OCI-LY1 (cell line): ENCODE results near the gene LBHD2.
"Not testable (repeated sequence)": the region's sequence is repeated elsewhere in the genome, so short reads cannot be mapped to it uniquely, and the experiment has no call there.

ENCODE experiments used
- H2AFZ ChIP-seq: fragments of 200-600 bp; sonication (generic), shearing (Covaris generic); 2 replicates; pipeline ENCODE4 v1.6.0; 2014; ENCODE audit warnings: antibody characterized with exemption, mild to moderate bottlenecking, low read length
- H3F3A ChIP-seq: fragments of 200-600 bp; sonication (generic), shearing (Covaris generic); 2 replicates; pipeline ENCODE4 v1.6.0; 2014; ENCODE audit warnings: mild to moderate bottlenecking, antibody characterized with exemption, low read length, moderate library complexity; ENCODE audit not compliant: insufficient read depth
- H3K27ac ChIP-seq: fragments of 200-600 bp; sonication (generic); 2 replicates; pipeline ENCODE4 v1.5.1; 2014; ENCODE audit warnings: low read length, mixed run types, mild to moderate bottlenecking, low read depth; ENCODE audit not compliant: poor library complexity, severe bottlenecking
- H3K27me3 ChIP-seq: fragments of 200-600 bp; sonication (generic); 2 replicates; pipeline ENCODE4 v1.6.0; 2014; ENCODE audit warnings: antibody characterized with exemption, mild to moderate bottlenecking, low read length, moderate library complexity; ENCODE audit not compliant: insufficient read depth
- H3K36me3 ChIP-seq: fragments of 200-600 bp; sonication (generic); 2 replicates; pipeline ENCODE4 v1.6.1; 2014; ENCODE audit warnings: mild to moderate bottlenecking, antibody characterized with exemption, low read length, moderate library complexity, mixed read lengths; ENCODE audit not compliant: insufficient read depth
- H3K4me1 ChIP-seq: fragments of 200-600 bp; sonication (generic); 2 replicates; pipeline ENCODE4 v1.5.1; 2014; ENCODE audit warnings: mild to moderate bottlenecking, low read length, moderate library complexity; ENCODE audit not compliant: insufficient read depth, severe bottlenecking
- H3K4me2 ChIP-seq: fragments of 200-600 bp; sonication (generic), shearing (Covaris generic); 2 replicates; pipeline ENCODE4 v1.6.1; 2014; ENCODE audit warnings: low read length
- H3K4me3 ChIP-seq: fragments of 200-600 bp; sonication (generic); 2 replicates; pipeline ENCODE4 v1.5.1; 2014; ENCODE audit warnings: low read length, low read depth, mild to moderate bottlenecking, mixed read lengths; ENCODE audit not compliant: poor library complexity, severe bottlenecking
- H3K79me2 ChIP-seq: fragments of 200-600 bp; shearing (Covaris generic); 2 replicates; pipeline ENCODE4 v1.6.1; 2016; ENCODE audit warnings: mixed run types, low read length, mixed read lengths; ENCODE audit not compliant: insufficient read depth
- H3K9ac ChIP-seq: fragments of 200-600 bp; sonication (generic), shearing (Covaris generic); 2 replicates; pipeline ENCODE4 v1.6.1; 2014; ENCODE audit warnings: mild to moderate bottlenecking, low read length, mixed read lengths
- H3K9me2 ChIP-seq: fragments of 200-600 bp; sonication (generic), shearing (Covaris generic); 2 replicates; pipeline ENCODE4 v1.6.1; 2014; ENCODE audit warnings: low read depth, mild to moderate bottlenecking, low read length, mixed read lengths
- H3K9me3 ChIP-seq: fragments of 200-600 bp; shearing (Covaris generic); 2 replicates; pipeline ENCODE4 v1.6.1; 2014; ENCODE audit warnings: low read length, mixed read lengths
- H4K20me1 ChIP-seq: fragments of 200-600 bp; sonication (generic), shearing (Covaris generic); 2 replicates; pipeline ENCODE4 v1.6.0; 2016; ENCODE audit warnings: mild to moderate bottlenecking, low read length; ENCODE audit not compliant: insufficient read depth
- EZH2 ChIP-seq: fragments of 200-600 bp; sonication (generic), shearing (Covaris generic); IDR thresholded peaks from 2 replicates; pipeline ENCODE4 v1.8.0; 2017; ENCODE audit warnings: borderline replicate concordance, mixed run types, mild to moderate bottlenecking, antibody characterized with exemption, low read length, moderate library complexity, mixed read lengths
- TF ChIP-seq, protein P1 (sequence below): fragments of 200-600 bp; sonication (generic), shearing (Covaris generic); IDR thresholded peaks from 2 replicates; pipeline ENCODE4 v1.5.1; 2017; ENCODE audit warnings: mild to moderate bottlenecking, antibody characterized with exemption, low read length, moderate library complexity, mixed read lengths

LBHD2 gene

DNA sequence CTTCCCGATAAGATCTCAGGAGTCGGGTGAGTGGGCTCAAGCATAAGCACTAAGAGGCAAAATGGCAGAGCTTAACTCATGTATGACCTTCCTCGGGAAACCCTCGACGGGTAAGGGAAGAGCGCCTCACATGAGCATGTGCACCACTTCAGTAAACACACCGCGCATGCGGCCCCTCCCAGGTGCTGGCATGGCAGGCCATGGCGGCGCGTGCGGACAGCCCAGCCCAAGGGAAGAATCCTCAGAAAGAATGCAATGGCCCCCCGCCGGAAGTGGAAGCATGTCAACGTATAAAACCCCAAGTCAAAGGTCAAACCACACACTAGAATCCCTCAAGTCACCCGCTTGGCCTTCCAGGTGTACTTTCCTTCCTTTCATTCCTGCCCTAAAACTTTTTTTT, 32.6 kb downstream of the LBHD2 start:
- TF ChIP-seq, protein P1, sequence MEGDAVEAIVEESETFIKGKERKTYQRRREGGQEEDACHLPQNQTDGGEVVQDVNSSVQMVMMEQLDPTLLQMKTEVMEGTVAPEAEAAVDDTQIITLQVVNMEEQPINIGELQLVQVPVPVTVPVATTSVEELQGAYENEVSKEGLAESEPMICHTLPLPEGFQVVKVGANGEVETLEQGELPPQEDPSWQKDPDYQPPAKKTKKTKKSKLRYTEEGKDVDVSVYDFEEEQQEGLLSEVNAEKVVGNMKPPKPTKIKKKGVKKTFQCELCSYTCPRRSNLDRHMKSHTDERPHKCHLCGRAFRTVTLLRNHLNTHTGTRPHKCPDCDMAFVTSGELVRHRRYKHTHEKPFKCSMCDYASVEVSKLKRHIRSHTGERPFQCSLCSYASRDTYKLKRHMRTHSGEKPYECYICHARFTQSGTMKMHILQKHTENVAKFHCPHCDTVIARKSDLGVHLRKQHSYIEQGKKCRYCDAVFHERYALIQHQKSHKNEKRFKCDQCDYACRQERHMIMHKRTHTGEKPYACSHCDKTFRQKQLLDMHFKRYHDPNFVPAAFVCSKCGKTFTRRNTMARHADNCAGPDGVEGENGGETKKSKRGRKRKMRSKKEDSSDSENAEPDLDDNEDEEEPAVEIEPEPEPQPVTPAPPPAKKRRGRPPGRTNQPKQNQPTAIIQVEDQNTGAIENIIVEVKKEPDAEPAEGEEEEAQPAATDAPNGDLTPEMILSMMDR: no peak
- no peak for TF ChIP-seq EZH2
- no peaks in the 10 kb centered on the region for H3K79me2 ChIP-seq
- no peaks in the 10 kb centered on the region for H3F3A ChIP-seq
- H3K4me1 ChIP-seq: peaks cover 35% of the 10 kb centered on the region
- no peaks in the 10 kb centered on the region for H4K20me1 ChIP-seq
- H3K36me3 ChIP-seq: no peaks in the 10 kb centered on the region
- H3K9ac ChIP-seq: no peak overlapping the region
- no peak overlapping the region for H3K4me2 ChIP-seq
- H3K4me3 ChIP-seq: no peak overlapping the region
- H3K9me2 ChIP-seq: no peaks in the 10 kb centered on the region
- H3K27ac ChIP-seq: no peak overlapping the region
- no peaks in the 10 kb centered on the region for H3K9me3 ChIP-seq
- H2AFZ ChIP-seq: no peak overlapping the region
- no peaks in the 10 kb centered on the region for H3K27me3 ChIP-seq

DNA sequence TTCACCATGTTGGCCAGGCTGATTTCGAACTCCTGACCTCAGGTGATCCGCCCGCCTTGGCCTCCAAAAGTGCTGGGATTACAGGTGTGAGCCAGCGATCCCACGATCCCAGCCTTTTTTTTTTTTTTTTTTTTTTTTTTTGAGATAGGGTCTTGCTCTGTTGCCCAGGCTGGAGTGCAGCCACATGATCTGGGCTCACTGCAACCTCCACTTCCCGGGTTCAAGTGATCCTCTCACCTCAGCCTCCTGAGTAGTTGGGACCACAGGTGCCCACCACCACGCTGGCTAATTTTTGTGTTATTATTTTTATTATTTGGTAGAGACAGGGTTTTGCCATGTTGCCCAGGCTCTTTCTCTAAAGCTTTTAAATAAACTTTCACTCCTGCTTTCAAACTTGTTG, 33.5 kb downstream of the LBHD2 start:
- peaks cover 26% of the 10 kb centered on the region for H3K4me1 ChIP-seq
- not testable (repeated sequence) for H3F3A ChIP-seq, H3K79me2 ChIP-seq, H3K9me3 ChIP-seq, H3K4me2 ChIP-seq, H3K9ac ChIP-seq, H3K4me3 ChIP-seq, H4K20me1 ChIP-seq, H3K36me3 ChIP-seq, H3K9me2 ChIP-seq, H3K27ac ChIP-seq, H2AFZ ChIP-seq, H3K27me3 ChIP-seq

DNA sequence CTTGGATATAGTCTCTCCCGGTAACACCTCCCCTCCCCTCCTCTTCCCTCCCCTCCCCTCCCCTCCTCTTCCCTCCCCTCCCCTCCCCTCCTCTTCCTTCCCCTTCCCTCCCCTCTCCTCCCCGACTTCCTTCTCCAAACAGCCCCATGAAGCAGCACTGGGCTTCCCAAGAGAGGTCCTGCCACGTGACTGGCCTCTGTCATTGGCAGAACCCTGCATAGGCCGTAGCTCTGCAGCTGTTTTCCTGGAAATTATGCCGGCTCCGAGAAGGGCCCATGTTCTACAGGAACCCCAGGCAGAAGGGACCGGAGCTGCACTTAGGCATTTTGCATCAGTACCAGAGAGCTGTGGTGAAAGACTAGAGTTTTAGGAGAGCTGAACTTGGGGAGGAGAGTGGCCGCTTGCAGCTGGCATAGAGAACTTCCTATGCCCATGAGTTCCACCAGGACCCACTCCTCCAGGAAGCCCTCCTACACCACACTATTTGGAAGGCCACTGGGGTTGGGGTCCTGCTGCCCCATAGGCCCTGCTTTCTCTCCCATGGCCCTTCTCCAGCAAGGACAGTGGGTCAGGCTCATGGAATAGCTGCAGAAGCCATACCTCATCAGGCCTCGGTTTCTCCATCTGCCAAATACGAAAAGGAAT, 34.1 kb downstream of the LBHD2 start:
- no peaks in the 10 kb centered on the region; the same call in 1 of the 2 replicates for H3K27me3 ChIP-seq
- H3K79me2 ChIP-seq: no peaks in the 10 kb centered on the region
- peaks cover 20% of the 10 kb centered on the region for H3K4me1 ChIP-seq
- no peak overlapping the region for H3K27ac ChIP-seq
- no peak overlapping the region for H3K4me3 ChIP-seq
- H2AFZ ChIP-seq: no peak overlapping the region
- TF ChIP-seq EZH2: no peak
- TF ChIP-seq, protein P1: no peak
- no peaks in the 10 kb centered on the region for H3K9me2 ChIP-seq
- no peaks in the 10 kb centered on the region for H4K20me1 ChIP-seq
- H3K36me3 ChIP-seq: no peaks in the 10 kb centered on the region
- H3K9ac ChIP-seq: no peak overlapping the region
- H3F3A ChIP-seq: no peaks in the 10 kb centered on the region
- H3K4me2 ChIP-seq: no peak overlapping the region
- H3K9me3 ChIP-seq: no peaks in the 10 kb centered on the region
